NB4 (cell line): ENCODE measurements around the gene RNF212.

Experiments used
- CTCF ChIP-seq: IDR thresholded peaks from one replicate; pipeline ENCODE4 v1.5.1; 2012; ENCODE audit warnings: low read depth, low read length
- POLR2A ChIP-seq: IDR thresholded peaks from 2 replicates; pipeline ENCODE4 v1.6.1; 2011; ENCODE audit warnings: mild to moderate bottlenecking; ENCODE audit not compliant: insufficient read length; ENCODE audit errors: extremely low read depth

- no peak for TF ChIP-seq CTCF
- TF ChIP-seq POLR2A = no peak
Measured at GRCh38 chr4:1099684-1100335, 13.6 kb downstream of the RNF212 start.
